Fibroblast of skin of left biceps (primary cell): ENCODE results near the gene PRPF19.

ENCODE experiments used
- DNase-seq, 2 experiments: peaks; one replicate each; pipeline ENCODE4 v3.0.0-alpha.2; 2013; ENCODE audit warnings: low read depth in 2 of 2

The PRPF19 gene

GRCh38 chr11:60937811-60938210 lies 31.4 kb upstream of the PRPF19 start:
- no peak for DNase-seq

GRCh38 chr11:60937144-60937527 lies 30.8 kb upstream of the PRPF19 start:
- no peak for DNase-seq

GRCh38 chr11:60936467-60937143 lies 30.2 kb upstream of the PRPF19 start:
- no peak for DNase-seq

GRCh38 chr11:60935676-60936442 lies 29.5 kb upstream of the PRPF19 start:
- no peak for DNase-seq

- no peak for DNase-seq
These were observed 28.6 kb upstream of the PRPF19 start for GRCh38 chr11:60934790-60935605.

- no peak for DNase-seq
These were observed 27.9 kb upstream of the PRPF19 start for GRCh38 chr11:60934124-60934789.

- DNase-seq = no peak
These were observed 27.2 kb upstream of the PRPF19 start for GRCh38 chr11:60933416-60934123.

- DNase-seq = no peak
These were observed 26.4 kb upstream of the PRPF19 start for GRCh38 chr11:60932605-60933356.

GRCh38 chr11:60931917-60932316 lies 25.5 kb upstream of the PRPF19 start:
- no peak for DNase-seq

- no peak for DNase-seq
These were observed 24.0 kb upstream of the PRPF19 start for GRCh38 chr11:60930394-60930793.

- DNase-seq = no peak
These were observed 23.4 kb upstream of the PRPF19 start for GRCh38 chr11:60929764-60930163.

GRCh38 chr11:60928563-60929001 lies 22.2 kb upstream of the PRPF19 start:
- DNase-seq = no peak

- DNase-seq = no peak
These were observed 21.2 kb upstream of the PRPF19 start for GRCh38 chr11:60927600-60927999.

- DNase-seq = no peak
These were observed 20.7 kb upstream of the PRPF19 start for GRCh38 chr11:60927061-60927592.

- no peak for DNase-seq
These were observed 20.1 kb upstream of the PRPF19 start for GRCh38 chr11:60926500-60926899.

- no peak for DNase-seq
These were observed 19.5 kb upstream of the PRPF19 start for GRCh38 chr11:60925868-60926267.

- DNase-seq = no peak
These were observed 18.8 kb upstream of the PRPF19 start for GRCh38 chr11:60924906-60925853.

- DNase-seq = peak in 1 of 2 experiments; percentile 19
These were observed 17.9 kb upstream of the PRPF19 start, which contains the start of gene TMEM132A for GRCh38 chr11:60924110-60924905. TSS of gene TMEM132A (plus strand) at chr11:60924460. CDS start at chr11:60924634, 174 bp downstream.
